Esophagus mucosa (tissue), 1 donor: ENCODE measurements around the gene KRT15. TPM values are rescaled to one million over a fixed set of nuclear protein-coding genes. Genes with fewer than 3 reads are reported as not detected.

Experiments used
- ATAC-seq: fragments of 200-7000 bp; cut with Tn5 transposase; one replicate; pipeline ENCODE4 v1.9.1; 2020
- total RNA-seq: library from RNA; stranded (reverse); gene quantifications from one replicate; pipeline ENCODE4 v1.2.4, GENCODE V29; 2023
- donor health status: DM: yes; HTN: yes; CAD: no.

The KRT15 gene
- total RNA-seq, 1 donor from 2014 or later = 2,810 TPM

DNA sequence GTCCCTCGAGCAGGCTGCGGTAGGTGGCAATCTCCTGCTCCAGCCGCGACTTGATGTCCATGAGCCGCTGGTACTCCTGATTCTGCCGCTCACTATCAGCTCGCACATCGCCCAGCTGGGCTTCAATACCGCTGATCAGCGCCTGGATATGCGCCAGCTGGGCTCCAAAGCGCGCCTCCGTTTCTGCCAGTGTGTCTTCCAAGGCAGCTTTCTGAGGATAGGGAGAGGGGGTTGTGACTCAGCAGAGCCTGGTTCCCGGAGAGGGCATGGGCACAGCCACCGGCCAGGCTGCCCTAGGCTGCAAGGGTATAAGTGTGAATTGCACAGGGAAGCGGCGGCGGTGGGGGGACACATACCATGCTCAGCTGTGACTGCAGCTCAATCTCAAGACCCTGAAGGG is 5.1 kb upstream of the KRT15 start:
- ATAC-seq = no peak

DNA sequence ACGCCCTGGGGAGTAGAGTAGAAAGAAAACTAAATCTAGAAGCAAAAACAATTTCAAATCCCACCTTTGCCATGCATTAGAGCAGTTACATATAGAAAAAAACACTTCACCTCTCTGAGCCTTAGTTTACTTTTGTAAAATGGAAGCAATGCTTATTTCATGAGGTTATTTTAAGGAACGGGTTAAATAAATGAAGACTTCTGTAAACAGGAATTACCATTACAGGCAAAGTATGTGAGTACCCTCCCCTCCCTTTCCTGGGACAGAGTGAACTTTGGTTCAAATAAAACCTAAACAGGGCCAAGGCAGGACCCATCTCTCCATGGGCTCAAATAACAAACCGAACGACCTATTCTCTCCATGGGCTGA is 4.5 kb upstream of the KRT15 start:
- ATAC-seq = no peak

DNA sequence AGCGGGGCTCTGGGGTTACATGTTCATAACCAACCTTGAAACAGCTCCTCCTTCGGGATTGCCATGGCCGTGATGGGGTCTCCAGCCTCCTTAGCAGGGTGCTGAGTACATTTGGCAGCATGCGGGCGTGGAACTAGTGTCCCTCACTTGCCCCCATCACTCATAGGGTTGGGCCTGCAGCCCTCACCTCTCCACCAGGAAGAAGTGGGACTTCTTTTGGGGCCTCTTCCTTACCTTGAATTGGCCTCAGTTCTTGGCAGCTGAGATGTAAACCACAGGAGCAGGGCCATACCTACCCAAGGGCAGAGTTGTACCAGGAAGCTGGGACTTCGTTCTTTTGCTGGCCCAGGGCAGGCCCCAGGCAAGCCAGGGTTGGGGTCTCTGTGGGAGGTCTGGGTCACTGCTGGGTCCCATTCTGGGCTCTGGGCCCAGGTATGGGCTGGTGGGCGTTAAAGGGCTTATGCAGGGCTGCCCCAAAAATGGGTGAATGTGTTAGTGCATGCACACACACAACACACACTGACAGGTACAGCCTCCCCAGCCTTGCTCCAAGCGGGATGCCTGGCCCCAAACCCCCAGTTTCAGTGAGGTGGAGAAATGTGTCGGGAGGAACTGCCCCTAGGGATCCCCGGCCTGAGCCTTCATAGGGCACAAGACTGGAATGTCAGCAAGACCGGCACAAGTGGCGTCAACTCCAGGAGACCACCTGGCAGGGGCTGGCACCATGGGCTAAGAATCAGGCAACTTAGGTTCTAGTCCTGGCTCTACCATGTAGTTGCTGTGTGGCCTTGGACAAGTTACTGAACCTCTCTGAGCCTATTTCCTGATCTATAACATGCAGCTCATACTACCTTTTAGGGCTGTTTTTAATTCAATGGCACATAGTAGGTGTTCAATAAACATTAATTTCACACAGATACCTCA is 3.9 kb upstream of the KRT15 start:
- ATAC-seq = peak; percentile 20

DNA sequence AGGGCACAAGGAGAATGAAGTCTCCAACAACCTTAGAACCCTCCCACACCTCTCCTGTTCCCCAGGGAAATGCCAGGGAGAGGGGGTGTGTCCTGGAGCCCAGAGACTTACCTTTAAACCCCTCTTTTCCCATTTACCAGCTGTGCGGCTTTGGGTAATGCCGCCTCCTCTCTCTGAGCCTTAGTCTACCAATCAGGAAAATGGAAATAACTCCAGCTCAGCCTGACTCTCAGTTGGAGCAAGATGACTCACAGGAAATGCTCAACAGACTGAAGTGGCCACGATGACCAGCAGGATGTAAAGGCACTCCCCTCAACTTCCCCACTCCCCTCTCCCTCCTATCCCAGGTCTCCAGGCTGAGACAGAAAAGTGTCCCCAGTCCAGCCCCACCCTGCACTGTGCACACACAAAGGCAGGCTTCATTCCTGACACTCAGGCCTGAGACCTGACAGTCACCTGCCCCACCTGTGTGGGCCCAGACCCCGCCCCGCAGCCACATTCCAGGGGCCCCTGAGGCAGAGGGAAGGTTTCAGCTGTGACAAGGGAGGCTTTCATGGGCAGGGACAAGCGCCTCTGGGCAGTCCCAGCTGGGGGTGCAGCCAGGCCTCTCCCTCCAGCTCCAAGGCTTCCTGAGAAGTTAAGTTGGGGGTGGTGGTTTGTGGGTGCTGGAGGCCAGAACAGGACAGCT is 3.0 kb upstream of the KRT15 start:
- peak; percentile 61 for ATAC-seq

- ATAC-seq = no peak
These were observed 2.3 kb upstream of the KRT15 start for GRCh38 chr17:41520821-41521521.

- ATAC-seq = peak; percentile 12
These were observed 973 bp upstream of the KRT15 start for GRCh38 chr17:41519501-41520224.

GRCh38 chr17:41518031-41518430 is 659 bp downstream of the KRT15 start:
- ATAC-seq = no peak

- no peak for ATAC-seq
These were observed 1.8 kb downstream of the KRT15 start for GRCh38 chr17:41516830-41517283.

GRCh38 chr17:41516147-41516829 is 2.4 kb downstream of the KRT15 start:
- no peak for ATAC-seq

DNA sequence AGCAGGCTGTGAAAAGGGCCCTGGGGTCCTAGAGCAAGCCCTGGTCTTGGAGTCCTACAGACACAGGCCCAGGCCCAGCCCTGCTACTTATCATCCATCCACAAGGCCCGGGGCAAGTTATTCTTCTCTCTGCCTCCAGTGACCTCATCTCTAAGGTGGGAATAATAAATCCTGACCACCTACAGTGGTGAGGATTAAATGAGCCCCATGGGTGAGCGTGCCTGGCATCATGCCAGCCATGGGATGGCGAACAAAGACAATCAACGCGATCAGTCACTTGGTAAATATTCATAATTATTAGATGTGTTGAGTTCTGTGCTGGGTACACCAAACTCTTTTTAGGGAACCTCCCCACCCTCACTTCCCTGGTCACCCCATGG is 5.5 kb downstream of the KRT15 start:
- ATAC-seq = peak; percentile 30

DNA sequence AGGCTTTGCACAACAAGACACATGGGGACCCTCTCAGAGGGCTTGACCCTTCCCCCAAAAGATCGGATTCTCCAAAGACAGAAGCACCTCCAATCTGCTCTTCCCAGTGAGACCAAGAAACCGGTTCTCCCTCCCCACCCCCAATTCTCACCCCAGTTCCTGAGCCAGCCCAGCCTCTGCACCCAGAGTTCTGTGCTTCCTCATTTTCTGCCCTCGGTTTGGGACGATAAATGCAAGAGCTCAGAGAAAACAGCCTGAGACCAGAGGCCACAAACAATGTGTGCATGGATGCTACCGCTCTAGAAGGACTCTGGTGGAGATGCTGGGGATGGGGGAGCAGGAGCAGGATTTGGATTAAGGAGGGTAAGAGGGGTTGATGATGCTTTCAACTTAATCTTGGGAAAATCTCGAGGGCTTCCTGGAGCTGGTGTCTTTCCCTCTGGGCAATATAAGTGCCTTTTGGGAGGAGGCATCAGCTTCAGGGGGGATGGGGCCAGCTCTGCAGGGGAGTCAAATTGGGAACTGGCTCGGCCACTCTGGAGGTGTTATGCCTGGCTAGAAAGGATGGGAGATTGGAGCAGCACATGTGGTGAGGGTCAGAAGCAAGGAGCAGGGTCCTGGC is 6.0 kb downstream of the KRT15 start:
- ATAC-seq = peak; percentile 16

- no peak for ATAC-seq
These were observed 7.0 kb downstream of the KRT15 start for GRCh38 chr17:41511716-41512115.

GRCh38 chr17:41511116-41511515 is 7.6 kb downstream of the KRT15 start:
- ATAC-seq = peak; percentile 66

DNA sequence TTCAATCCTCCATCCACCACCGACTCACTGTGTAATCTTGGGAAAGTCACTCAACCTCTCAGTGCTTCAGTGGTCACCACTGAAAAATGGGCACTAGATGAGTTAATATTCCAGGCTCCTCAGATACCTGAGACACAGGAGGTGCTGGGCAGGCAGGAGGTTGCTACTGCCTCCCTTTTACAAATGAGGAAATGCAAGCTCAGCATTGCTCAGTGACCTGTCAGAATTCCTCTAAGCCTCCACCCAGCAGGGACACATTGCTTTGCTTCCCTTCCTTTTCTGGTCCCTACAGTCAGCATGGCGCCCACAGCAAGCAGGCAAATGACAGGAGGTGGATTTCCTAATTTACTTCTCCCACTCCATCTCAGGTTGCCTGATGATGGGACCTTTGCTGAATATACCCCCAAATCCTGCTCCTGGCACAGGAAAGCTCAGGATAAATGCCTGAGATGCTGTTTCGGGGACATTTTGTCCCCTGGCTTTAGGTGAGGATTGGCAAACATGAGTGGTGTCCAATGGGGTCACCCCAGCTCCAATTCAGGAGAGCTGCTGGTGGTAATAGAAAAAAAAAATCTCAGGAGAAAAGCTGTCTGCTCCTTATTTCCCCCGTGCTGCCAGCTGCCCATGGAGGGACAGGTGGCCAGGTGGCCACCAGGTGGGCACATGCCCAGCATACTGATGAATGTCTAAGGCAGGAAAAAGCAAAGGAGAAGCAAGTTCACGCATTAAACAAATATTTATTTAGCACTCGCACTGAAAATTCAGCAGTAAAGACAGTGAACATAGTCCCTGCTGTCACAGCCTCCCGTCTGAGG is 8.2 kb downstream of the KRT15 start:
- no peak for ATAC-seq

DNA sequence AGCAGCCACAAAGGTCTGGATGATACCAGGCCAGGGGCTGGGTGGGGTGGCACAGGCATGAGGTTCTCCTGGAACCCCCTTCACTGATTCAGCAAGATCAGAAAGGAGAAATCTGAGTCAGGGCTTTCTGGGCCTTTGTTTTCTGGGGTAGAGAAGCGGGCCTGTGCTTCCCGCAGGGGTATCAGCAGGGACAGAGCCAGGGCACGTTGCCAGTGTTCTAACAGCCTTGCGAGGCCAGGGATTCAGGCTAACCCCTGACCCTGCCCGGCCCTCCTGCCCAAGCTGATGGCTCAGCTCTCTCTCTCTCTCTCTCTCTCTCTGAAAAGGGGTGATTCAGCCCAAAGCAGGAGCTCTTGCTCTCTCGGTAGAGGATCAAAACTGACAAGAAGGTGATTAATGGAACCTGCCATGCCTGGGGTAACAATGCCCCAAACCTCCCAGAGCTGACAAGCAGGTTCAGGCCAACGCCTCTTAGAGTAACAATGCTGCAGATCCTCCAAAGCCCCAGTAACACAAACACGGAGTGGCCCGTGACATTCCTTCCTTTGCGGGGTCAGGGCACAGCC is 11.3 kb downstream of the KRT15 start:
- ATAC-seq = peak; percentile 45

- peak; percentile 13 for ATAC-seq
These were observed 12.6 kb downstream of the KRT15 start for GRCh38 chr17:41505809-41506767.

DNA sequence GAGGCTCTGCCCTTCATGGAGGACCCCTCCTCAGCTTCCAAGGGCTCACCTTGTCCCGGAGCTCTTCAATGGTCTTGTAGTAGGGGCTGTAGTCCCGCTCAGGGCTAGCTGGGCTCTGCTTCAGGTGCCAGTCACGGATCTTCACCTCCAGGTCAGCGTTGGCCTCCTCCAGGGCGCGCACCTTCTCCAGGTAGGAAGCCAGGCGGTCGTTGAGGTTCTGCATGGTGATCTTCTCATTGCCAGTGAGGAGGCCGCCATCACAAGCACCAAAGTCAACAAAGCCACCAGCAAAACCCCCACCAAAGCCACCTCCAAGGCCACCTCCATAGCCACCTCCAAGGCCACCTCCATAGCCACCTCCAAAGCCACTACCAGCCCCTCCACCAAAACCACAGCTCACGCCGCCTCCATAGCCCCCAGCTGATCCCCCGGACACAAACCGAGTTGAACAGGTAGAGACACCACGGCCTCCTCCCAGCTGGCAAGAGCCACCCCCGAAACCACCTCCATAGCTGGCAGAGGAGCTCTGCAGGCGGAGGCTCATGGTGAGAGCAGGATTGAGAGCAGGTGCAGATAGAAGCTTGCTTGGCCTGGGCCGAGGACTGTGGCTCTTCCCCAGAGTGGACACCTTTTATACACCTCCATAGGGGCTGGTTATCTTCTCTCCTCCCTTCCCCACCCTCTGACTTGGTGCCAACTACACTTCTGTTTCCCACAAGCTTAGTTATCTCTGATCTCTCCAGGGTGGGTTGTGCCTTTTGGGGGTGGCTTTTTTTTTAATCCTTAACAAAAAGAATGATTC is 13.5 kb downstream of the KRT15 start, which contains the start of gene KRT13:
TSS of gene KRT13 (minus strand) at position 606 of the 802 bp plus-strand sequence. CDS start at position 544, 62 bp downstream.
- peak; percentile 20 for ATAC-seq
